C4-2B (cell line): ENCODE results near the gene SPTBN5.

Experiments
- ZFX ChIP-seq: fragments of 450-650 bp; IDR thresholded peaks from 2 replicates; pipeline ENCODE4 v1.6.1; 2017
- TF ChIP-seq, protein P1 (sequence below): fragments of 450-650 bp; conservative IDR thresholded peaks from 2 replicates; pipeline ENCODE4 v1.5.1; 2017; ENCODE audit warnings: mild to moderate bottlenecking

DNA sequence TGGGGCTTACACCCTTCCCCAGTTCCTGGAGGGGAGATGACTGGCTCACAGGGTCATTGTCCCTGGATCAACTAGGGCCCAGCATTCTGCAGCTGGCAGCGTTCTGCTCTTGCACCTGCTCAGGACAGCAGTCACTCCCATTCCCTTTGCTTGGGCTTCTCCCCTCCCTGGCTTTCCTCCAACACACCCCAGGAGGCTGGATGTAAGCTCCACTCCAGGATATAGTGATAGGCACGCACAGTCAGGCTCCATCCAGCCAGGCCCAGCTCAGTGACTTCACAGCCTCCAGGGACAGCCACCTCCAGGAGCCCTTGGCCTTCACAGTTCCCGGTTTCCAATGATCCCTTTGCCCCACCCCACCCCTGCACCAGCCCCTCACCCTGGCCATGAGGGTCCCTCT lies 1.9 kb downstream of the SPTBN5 start:
- TF ChIP-seq, protein P1, sequence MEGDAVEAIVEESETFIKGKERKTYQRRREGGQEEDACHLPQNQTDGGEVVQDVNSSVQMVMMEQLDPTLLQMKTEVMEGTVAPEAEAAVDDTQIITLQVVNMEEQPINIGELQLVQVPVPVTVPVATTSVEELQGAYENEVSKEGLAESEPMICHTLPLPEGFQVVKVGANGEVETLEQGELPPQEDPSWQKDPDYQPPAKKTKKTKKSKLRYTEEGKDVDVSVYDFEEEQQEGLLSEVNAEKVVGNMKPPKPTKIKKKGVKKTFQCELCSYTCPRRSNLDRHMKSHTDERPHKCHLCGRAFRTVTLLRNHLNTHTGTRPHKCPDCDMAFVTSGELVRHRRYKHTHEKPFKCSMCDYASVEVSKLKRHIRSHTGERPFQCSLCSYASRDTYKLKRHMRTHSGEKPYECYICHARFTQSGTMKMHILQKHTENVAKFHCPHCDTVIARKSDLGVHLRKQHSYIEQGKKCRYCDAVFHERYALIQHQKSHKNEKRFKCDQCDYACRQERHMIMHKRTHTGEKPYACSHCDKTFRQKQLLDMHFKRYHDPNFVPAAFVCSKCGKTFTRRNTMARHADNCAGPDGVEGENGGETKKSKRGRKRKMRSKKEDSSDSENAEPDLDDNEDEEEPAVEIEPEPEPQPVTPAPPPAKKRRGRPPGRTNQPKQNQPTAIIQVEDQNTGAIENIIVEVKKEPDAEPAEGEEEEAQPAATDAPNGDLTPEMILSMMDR = no peak
- no peak for TF ChIP-seq ZFX
